ENCODE data around the gene BNC1. TPM values are rescaled to one million over a fixed set of nuclear protein-coding genes. Genes with fewer than 3 reads are reported as not detected.

Gene BNC1
- total RNA-seq, 1 donor from 2014 or later = 0.67 TPM

GRCh38 chr15:83318861-83319415, 34.5 kb upstream of the BNC1 start:
- no peaks in the 10 kb centered on the region for H3K27me3 Mint-ChIP-seq
- H3K27ac Mint-ChIP-seq = no peak overlapping the region
- no peak for DNase-seq (ENCODE audit: low spot score, unreplicated experiment)
- no peaks in the 10 kb centered on the region for H3K36me3 Mint-ChIP-seq (ENCODE audit: insufficient read depth)
- no peak overlapping the region for H3K4me3 Mint-ChIP-seq (ENCODE audit: low read depth)
- TF ChIP-seq CTCF (IDR thresholded peaks at IDR 0.05; ENCODE audit: unreplicated experiment) = no peak
- H3K9me3 Mint-ChIP-seq (ENCODE audit: low read depth) = no peaks in the 10 kb centered on the region
- peaks cover 8% of the 10 kb centered on the region for H3K4me1 Mint-ChIP-seq (ENCODE audit: low read depth)

- H3K4me3 Mint-ChIP-seq (ENCODE audit: low read depth) = no peak overlapping the region
- no peaks in the 10 kb centered on the region for H3K4me1 Mint-ChIP-seq (ENCODE audit: low read depth)
- H3K9me3 Mint-ChIP-seq (ENCODE audit: low read depth) = no peaks in the 10 kb centered on the region
- no peaks in the 10 kb centered on the region for H3K27me3 Mint-ChIP-seq
- H3K27ac Mint-ChIP-seq = no peak overlapping the region
- no peak for DNase-seq (ENCODE audit: low spot score, unreplicated experiment)
- H3K36me3 Mint-ChIP-seq (ENCODE audit: insufficient read depth) = no peaks in the 10 kb centered on the region
- TF ChIP-seq CTCF (IDR thresholded peaks at IDR 0.05; ENCODE audit: unreplicated experiment) = no peak
Observed at GRCh38 chr15:83318036-83318435, 33.6 kb upstream of the BNC1 start.

- H3K4me3 Mint-ChIP-seq (ENCODE audit: low read depth) = no peak overlapping the region
- peaks cover 9% of the 10 kb centered on the region for H3K4me1 Mint-ChIP-seq (ENCODE audit: low read depth)
- DNase-seq (ENCODE audit: low spot score, unreplicated experiment) = no peak
- peaks cover 1% of the 10 kb centered on the region for H3K36me3 Mint-ChIP-seq (ENCODE audit: insufficient read depth)
- no peaks in the 10 kb centered on the region for H3K9me3 Mint-ChIP-seq (ENCODE audit: low read depth)
- TF ChIP-seq CTCF (IDR thresholded peaks at IDR 0.05; ENCODE audit: unreplicated experiment) = no peak
- H3K27me3 Mint-ChIP-seq = no peaks in the 10 kb centered on the region
- H3K27ac Mint-ChIP-seq = no peak overlapping the region
Observed at GRCh38 chr15:83312071-83312470, 27.6 kb upstream of the BNC1 start.

- no peak for TF ChIP-seq CTCF (IDR thresholded peaks at IDR 0.05; ENCODE audit: unreplicated experiment)
- Mint-ChIP-seq H3K27ac (no peak overlapping the region), H3K27me3 (no peaks in the 10 kb centered on the region), H3K4me3 (ENCODE audit: low read depth) (no peak overlapping the region), H3K36me3 (ENCODE audit: insufficient read depth) (peaks cover 1% of the 10 kb centered on the region), H3K9me3 (ENCODE audit: low read depth) (no peaks in the 10 kb centered on the region), H3K4me1 (ENCODE audit: low read depth) (peaks cover 20% of the 10 kb centered on the region)
- DNase-seq (ENCODE audit: low spot score, unreplicated experiment) = no peak
Observed at GRCh38 chr15:83310521-83311456, 26.3 kb upstream of the BNC1 start.

GRCh38 chr15:83308671-83309070, 24.2 kb upstream of the BNC1 start:
- Mint-ChIP-seq H3K27me3 (no peaks in the 10 kb centered on the region), H3K4me1 (ENCODE audit: low read depth) (peaks cover 35% of the 10 kb centered on the region), H3K4me3 (ENCODE audit: low read depth) (no peak overlapping the region), H3K9me3 (ENCODE audit: low read depth) (no peaks in the 10 kb centered on the region), H3K36me3 (ENCODE audit: insufficient read depth) (peaks cover 1% of the 10 kb centered on the region), H3K27ac (no peak overlapping the region)
- no peak for DNase-seq (ENCODE audit: low spot score, unreplicated experiment)
- no peak for TF ChIP-seq CTCF (IDR thresholded peaks at IDR 0.05; ENCODE audit: unreplicated experiment)
